Tibial nerve (tissue), 4 donors: ENCODE measurements around the gene NDUFA13. TPM values are rescaled to one million over a fixed set of nuclear protein-coding genes. Genes with fewer than 3 reads are reported as not detected.

Source experiments
- DNase-seq, 2 donors: peaks; one replicate each; pipeline ENCODE4 v3.0.0-alpha.2; 2019; ENCODE audit warnings: low spot score in 2 of 2
- H3K27ac ChIP-seq, 4 donors: fragments of 200-600 bp; sonication (generic) in 3 of 4; one replicate each; pipeline ENCODE4 v1.5.1; 2017 to 2019; ENCODE audit warnings: mild to moderate bottlenecking in 1 of 4
- H3K27me3 ChIP-seq, 2 donors: fragments of 200-600 bp; sonication (generic) in 1 of 2; one replicate each; pipeline versions ENCODE4 v1.5.1 to v1.6.0; 2017 to 2019
- H3K36me3 ChIP-seq, 3 donors: fragments of 200-600 bp; sonication (generic); one replicate each; pipeline ENCODE4 v1.5.1; 2018 to 2019
- H3K4me1 ChIP-seq, 4 donors: fragments of 200-600 bp; sonication (generic) in 3 of 4; one replicate each; pipeline ENCODE4 v1.5.1; 2017 to 2019
- H3K4me3 ChIP-seq, 4 donors: fragments of 200-600 bp; sonication (generic) in 3 of 4; one replicate each; pipeline ENCODE4 v1.5.1; 2017 to 2019; ENCODE audit warnings: mild to moderate bottlenecking in 1 of 4, moderate library complexity in 1 of 4
- H3K9me3 ChIP-seq, 4 donors: fragments of 200-600 bp; sonication (generic) in 3 of 4; one replicate each; pipeline ENCODE4 v1.5.1; 2017 to 2019
- CTCF ChIP-seq, 5 experiments: fragments of 200-600 bp in 3 of 5; fragments of 450-650 bp in 2 of 5; sonication (generic) in 3 of 5; IDR thresholded peaks; one replicate each; pipeline ENCODE4 v1.5.1; 2016 to 2019; ENCODE audit warnings: antibody characterized with exemption in 5 of 5, mild to moderate bottlenecking in 3 of 5, moderate library complexity in 2 of 5
- EP300 ChIP-seq, 2 donors: sonication (generic); formaldehyde crosslinking; IDR thresholded peaks; one replicate each; pipeline ENCODE4 v1.6.1; 2017; ENCODE audit warnings: antibody characterized with exemption in 2 of 2, mild to moderate bottlenecking in 1 of 2
- POLR2A ChIP-seq, 2 donors: fragments of 450-650 bp; IDR thresholded peaks; one replicate each; pipeline ENCODE4 v1.6.1; 2017; ENCODE audit warnings: antibody characterized with exemption in 2 of 2, mild to moderate bottlenecking in 2 of 2, moderate library complexity in 2 of 2
- WGBS, 2 donors: methylation state at CpG; one replicate each; pipeline ENCODE4 v1.1.5; 2018; 5-methylcytosine and 5-hydroxymethylcytosine counted together
- total RNA-seq, 4 donors: library from RNA; depleted of rRNA; stranded (reverse); fragments of >200 nt; gene quantifications; one replicate each; pipeline ENCODE4 v1.1.0, GENCODE V29; 2016

The NDUFA13 gene
- total RNA-seq, 4 donors from 2014 or later: 27.3 to 93.6 (median 61.6) TPM

DNA sequence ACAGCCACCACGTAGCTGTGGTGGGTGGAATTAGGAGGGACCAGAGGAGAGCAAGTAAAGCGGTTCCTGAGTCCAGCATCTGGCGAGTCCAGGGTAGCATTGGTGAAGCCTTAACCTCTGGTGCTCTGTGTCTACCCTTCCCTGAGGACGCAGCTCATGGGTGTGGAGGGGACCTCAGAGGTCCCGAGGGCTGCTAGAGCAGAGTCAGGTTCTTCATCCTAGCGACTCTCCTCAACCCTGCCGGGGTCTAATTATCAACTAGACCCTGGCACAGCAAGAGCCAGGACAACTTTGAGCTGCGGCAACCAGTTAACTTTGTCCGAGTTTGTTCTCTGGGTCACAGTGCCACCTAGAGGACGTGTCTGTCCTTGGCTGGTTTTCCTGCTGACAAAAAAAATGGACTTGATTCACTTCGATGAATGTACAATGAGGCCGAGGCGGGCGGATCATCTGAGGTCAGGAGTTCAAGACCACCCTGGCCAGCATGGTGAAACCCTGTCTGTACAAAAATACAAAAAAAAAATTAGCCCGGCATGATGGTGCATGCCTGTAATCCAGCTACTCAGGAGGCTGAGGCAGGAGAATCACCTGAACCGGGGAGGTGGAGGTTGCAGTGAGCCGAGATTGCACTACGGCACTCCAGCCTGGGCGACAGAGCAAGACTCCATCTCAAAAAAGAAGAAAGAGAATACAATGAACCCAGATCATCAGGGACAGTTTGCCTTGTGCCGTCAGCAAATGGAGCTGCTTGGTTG is 25.6 kb upstream of the NDUFA13 start:
- peak; percentile 67 to 91 for DNase-seq
- no peak for TF ChIP-seq EP300 (IDR thresholded peaks at IDR 0.05)
- TF ChIP-seq CTCF (IDR thresholded peaks at IDR 0.05): peak; percentile 74 to 91 (median 83)
- Histone ChIP-seq H3K4me1 (peaks cover 0 to 53% (median 30%) of the 10 kb centered on the region in 4 donors), H3K27ac (peak overlapping the region; percentile 63 to 85 (median 84)), H3K36me3 (peaks cover 0 to 38% (median 10%) of the 10 kb centered on the region in 3 donors), H3K9me3 (no peaks in the 10 kb centered on the region), H3K4me3 (no peak overlapping the region), H3K27me3 (no peaks in the 10 kb centered on the region)
- 25 to 27% methylated on average over 15 to 20 of the region's 20 CpGs for WGBS, 2 donors

DNA sequence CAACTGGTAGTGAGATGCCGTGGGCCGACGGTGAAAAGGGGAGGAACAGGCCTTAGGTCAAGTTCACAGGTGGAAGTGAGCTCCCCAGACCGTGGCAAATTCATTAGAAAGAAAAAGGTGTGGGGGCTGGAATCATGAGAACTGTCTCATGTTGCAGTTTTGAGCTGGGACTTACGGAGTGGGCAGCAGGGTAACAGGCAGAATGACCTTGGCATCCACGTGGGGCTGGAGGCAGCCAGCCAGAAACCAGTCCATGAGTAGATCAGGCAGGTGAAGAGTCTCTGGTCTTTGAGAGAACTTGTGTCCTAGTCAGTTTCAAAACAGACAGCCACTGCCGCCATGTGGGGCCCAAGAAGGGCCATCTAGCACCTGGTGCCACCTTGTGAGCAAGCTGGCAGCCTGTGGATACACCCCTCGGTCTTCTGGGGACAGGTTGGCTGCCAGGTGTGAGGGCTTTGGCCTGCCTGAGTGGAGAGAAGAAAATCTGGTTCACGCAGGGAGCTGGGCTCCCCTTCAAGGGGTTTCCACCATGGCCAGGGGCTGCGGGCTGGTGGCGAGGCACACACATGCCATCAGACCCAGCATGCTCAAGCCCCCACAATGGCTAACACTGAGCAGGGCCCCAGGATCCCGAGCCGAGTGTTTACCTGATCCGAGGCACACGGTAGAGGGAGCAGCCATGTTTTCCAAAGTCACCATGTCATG is 24.6 kb upstream of the NDUFA13 start:
- Histone ChIP-seq H3K27me3 (no peaks in the 10 kb centered on the region), H3K4me3 (no peak overlapping the region), H3K9me3 (no peaks in the 10 kb centered on the region), H3K27ac (no peak overlapping the region), H3K36me3 (peaks cover 0 to 48% (median 17%) of the 10 kb centered on the region in 3 donors), H3K4me1 (peaks cover 0 to 51% (median 30%) of the 10 kb centered on the region in 4 donors)
- no peak for TF ChIP-seq POLR2A (IDR thresholded peaks at IDR 0.05)
- no peak for TF ChIP-seq CTCF (IDR thresholded peaks at IDR 0.05)
- TF ChIP-seq EP300 (IDR thresholded peaks at IDR 0.05): no peak
- WGBS, 2 donors: 84 to 85% methylated on average over 13 to 15 of the region's 15 CpGs
- no peak for DNase-seq

GRCh38 chr19:19492026-19492610 is 23.9 kb upstream of the NDUFA13 start:
- DNase-seq: no peak
- no peak overlapping the region for H3K27ac ChIP-seq
- TF ChIP-seq POLR2A (IDR thresholded peaks at IDR 0.05) (no peak), CTCF (IDR thresholded peaks at IDR 0.05) (no peak)
- H3K9me3 ChIP-seq: no peaks in the 10 kb centered on the region
- H3K27me3 ChIP-seq: no peaks in the 10 kb centered on the region
- H3K4me3 ChIP-seq: no peak overlapping the region
- WGBS, 2 donors: 85 to 94% methylated on average over 19 of the region's 21 CpGs
- H3K36me3 ChIP-seq: peaks cover 0 to 54% (median 24%) of the 10 kb centered on the region in 3 donors
- H3K4me1 ChIP-seq: peaks cover 0 to 46% (median 30%) of the 10 kb centered on the region in 4 donors

DNA sequence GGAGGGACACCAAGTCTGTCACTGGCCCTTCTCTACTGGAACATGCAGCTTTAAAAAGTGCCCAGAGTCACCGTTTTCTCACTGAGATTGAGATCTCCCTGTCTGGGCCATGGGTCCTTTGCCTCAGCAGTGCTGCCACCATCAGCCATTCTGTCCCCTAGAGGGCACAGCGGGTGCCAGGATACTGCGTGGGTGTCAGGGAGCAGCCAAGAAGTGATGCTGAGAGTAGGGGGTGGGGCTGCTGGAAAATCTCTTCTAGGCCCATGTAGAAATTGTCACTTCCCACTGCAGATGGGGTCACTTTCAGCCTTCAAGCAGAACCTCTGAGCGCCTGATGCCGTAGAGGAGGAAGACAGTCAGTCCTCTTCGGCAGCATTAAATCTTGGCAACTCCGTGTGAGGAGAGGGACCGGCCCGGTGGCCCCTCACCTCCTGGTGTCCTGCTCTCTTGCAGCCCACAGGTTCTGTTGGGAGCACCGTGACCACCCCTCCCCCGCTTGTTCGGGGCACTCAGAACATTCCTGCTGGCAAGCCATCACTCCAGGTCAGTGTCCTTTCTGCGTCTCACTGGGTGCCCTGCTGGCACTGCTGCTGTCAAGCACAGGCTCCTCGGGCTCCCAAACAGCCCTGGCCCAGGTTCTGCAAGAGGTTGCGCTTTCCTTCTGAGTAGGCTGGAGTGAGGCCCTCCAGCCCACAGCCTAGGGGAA is 22.0 kb upstream of the NDUFA13 start:
- Histone ChIP-seq H3K27ac (peak overlapping the region in 1 of 4 donors; percentile 42), H3K9me3 (no peaks in the 10 kb centered on the region), H3K4me3 (no peak overlapping the region), H3K36me3 (peaks cover 3 to 73% (median 26%) of the 10 kb centered on the region in 3 donors), H3K27me3 (no peaks in the 10 kb centered on the region), H3K4me1 (peaks cover 0 to 27% (median 15%) of the 10 kb centered on the region in 4 donors)
- 71 to 76% methylated on average over 14 to 15 of the region's 15 CpGs for WGBS, 2 donors
- TF ChIP-seq POLR2A (IDR thresholded peaks at IDR 0.05) (no peak), CTCF (IDR thresholded peaks at IDR 0.05) (peak in 2 of 5 experiments; percentile 20 to 23), EP300 (IDR thresholded peaks at IDR 0.05) (no peak)
- DNase-seq: no peak
